Upper lobe of left lung (tissue), 4 donors: ENCODE data around the gene LYL1.

ENCODE experiments used
- EP300 ChIP-seq, 4 donors: sonication (generic); formaldehyde crosslinking; IDR thresholded peaks; one replicate each; pipeline ENCODE4 v1.5.1; 2017; ENCODE audit warnings: antibody characterized with exemption in 4 of 4, control low read depth in 2 of 4
- POLR2AphosphoS5 ChIP-seq, 2 donors: sonication (generic); formaldehyde crosslinking; IDR thresholded peaks; one replicate each; pipeline ENCODE4 v1.5.1; 2017; ENCODE audit warnings: antibody characterized with exemption in 2 of 2

GRCh38 chr19:13118424-13119193 is 16.0 kb upstream of the LYL1 start:
- no peak for TF ChIP-seq POLR2AphosphoS5 (IDR thresholded peaks at IDR 0.05)
- TF ChIP-seq EP300 (IDR thresholded peaks at IDR 0.05), result no peak
